Fibroblast of lung (primary cell): ENCODE results near the gene STC2.

Source experiments
- EZH2 ChIP-seq: IDR thresholded peaks from 2 replicates; pipeline ENCODE4 v1.5.1; 2012; ENCODE audit warnings: low read length, control low read depth, mild to moderate bottlenecking; ENCODE audit errors: missing control alignments
- TF ChIP-seq, protein P1 (sequence below), 2 donors: IDR thresholded peaks in 1 of 2; conservative IDR thresholded peaks in 1 of 2; 1 replicate in 1 of 2; 2 replicates in 1 of 2; pipeline ENCODE4 v1.5.1; 2011 to 2012; ENCODE audit warnings: low read length in 2 of 2, control low read depth in 1 of 2, inconsistent platforms in 1 of 2, low read depth in 1 of 2, mild to moderate bottlenecking in 1 of 2

DNA sequence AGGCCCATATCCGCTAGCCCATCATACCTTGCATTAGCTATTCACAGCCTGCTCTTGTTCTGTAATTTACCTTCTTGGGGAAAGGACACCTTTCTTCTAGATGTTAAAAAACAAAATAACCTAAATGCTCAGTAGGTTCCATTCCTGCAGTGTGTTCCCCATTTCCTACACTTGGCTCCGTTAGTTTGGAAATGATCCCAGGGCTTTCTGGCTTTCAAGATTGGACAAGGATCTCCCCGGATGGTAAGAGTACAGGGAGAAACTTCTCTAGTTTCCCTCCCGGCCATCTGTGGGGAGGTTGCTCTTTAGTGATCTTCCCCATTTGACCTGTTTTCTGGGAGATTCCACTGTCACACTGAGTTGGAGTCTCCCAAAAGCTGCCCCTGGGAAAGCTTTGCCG lies 27.3 kb upstream of the STC2 start:
- TF ChIP-seq, protein P1, sequence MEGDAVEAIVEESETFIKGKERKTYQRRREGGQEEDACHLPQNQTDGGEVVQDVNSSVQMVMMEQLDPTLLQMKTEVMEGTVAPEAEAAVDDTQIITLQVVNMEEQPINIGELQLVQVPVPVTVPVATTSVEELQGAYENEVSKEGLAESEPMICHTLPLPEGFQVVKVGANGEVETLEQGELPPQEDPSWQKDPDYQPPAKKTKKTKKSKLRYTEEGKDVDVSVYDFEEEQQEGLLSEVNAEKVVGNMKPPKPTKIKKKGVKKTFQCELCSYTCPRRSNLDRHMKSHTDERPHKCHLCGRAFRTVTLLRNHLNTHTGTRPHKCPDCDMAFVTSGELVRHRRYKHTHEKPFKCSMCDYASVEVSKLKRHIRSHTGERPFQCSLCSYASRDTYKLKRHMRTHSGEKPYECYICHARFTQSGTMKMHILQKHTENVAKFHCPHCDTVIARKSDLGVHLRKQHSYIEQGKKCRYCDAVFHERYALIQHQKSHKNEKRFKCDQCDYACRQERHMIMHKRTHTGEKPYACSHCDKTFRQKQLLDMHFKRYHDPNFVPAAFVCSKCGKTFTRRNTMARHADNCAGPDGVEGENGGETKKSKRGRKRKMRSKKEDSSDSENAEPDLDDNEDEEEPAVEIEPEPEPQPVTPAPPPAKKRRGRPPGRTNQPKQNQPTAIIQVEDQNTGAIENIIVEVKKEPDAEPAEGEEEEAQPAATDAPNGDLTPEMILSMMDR (conservative IDR thresholded peaks at IDR 0.05 in 1 of 2, IDR thresholded peaks at IDR 0.05 in 1 of 2; ENCODE audit: low read depth in 1 of 2, low read length in 2 of 2), result no peak
- TF ChIP-seq EZH2, result no peak
